NOMO-1 treated with dmso at 0.1 percent for 144 hours (cell line): ENCODE data around the gene PACSIN2.
A peak's percentile ranks its signal among the peaks of the same experiment; 100 is the strongest.
"Not testable (repeated sequence)": the region's sequence is repeated elsewhere in the genome, so short reads cannot be mapped to it uniquely, and the experiment has no call there.

ENCODE experiments used
- DNase-seq: peaks from one replicate; lab custom pipeline; 2025; ENCODE audit not compliant: unreplicated experiment; lab: John Stamatoyannopoulos, UW

Gene PACSIN2

GRCh38 chr22:43014869-43015676, at the start of gene PACSIN2:
Gene PACSIN2, minus strand, starts transcription at chr22:43015149. Its CDS starts 103,069 bp downstream, at chr22:42912080.
- DNase-seq = peak; percentile 95

GRCh38 chr22:43060183-43060582, 45.2 kb upstream of the PACSIN2 start:
- DNase-seq = no peak

GRCh38 chr22:43057641-43058040, 42.7 kb upstream of the PACSIN2 start:
- no peak for DNase-seq

- DNase-seq = no peak
Measured at GRCh38 chr22:43053176-43053575, 38.2 kb upstream of the PACSIN2 start.

GRCh38 chr22:43050995-43051394, 36.0 kb upstream of the PACSIN2 start:
- DNase-seq = no peak

GRCh38 chr22:43047605-43048004, 32.7 kb upstream of the PACSIN2 start:
- DNase-seq = no peak

GRCh38 chr22:43044290-43044712, 29.4 kb upstream of the PACSIN2 start:
- DNase-seq = no peak

- no peak for DNase-seq
Measured at GRCh38 chr22:43042101-43042780, 27.3 kb upstream of the PACSIN2 start.

GRCh38 chr22:43039800-43040199, 24.9 kb upstream of the PACSIN2 start:
- DNase-seq = no peak

GRCh38 chr22:43038325-43038724, 23.4 kb upstream of the PACSIN2 start:
- no peak for DNase-seq

- no peak for DNase-seq
Measured at GRCh38 chr22:43036282-43036829, 21.4 kb upstream of the PACSIN2 start.

GRCh38 chr22:43035250-43035649, 20.3 kb upstream of the PACSIN2 start:
- no peak for DNase-seq

- no peak for DNase-seq
Measured at GRCh38 chr22:43031617-43032016, 16.7 kb upstream of the PACSIN2 start.

GRCh38 chr22:43018615-43019014, 3.7 kb upstream of the PACSIN2 start:
- no peak for DNase-seq

- no peak for DNase-seq
Measured at GRCh38 chr22:43017525-43018460, 2.8 kb upstream of the PACSIN2 start.

GRCh38 chr22:43016150-43016549, 1.2 kb upstream of the PACSIN2 start:
- not testable (repeated sequence) for DNase-seq

GRCh38 chr22:43015677-43016042, 711 bp upstream of the PACSIN2 start:
- peak; percentile 24 for DNase-seq

- DNase-seq = no peak
Measured at GRCh38 chr22:43014316-43014868, 557 bp downstream of the PACSIN2 start.

- no peak for DNase-seq
Measured at GRCh38 chr22:43013355-43014315, 1.3 kb downstream of the PACSIN2 start.

- DNase-seq = no peak
Measured at GRCh38 chr22:43012390-43012789, 2.6 kb downstream of the PACSIN2 start.
